HL-60/S4 treated with phorbol 12-myristate 13-acetate at 8.2 ng/mL for 4 days and 3 days (cell line): ENCODE measurements around the gene MAPK13.
"Not testable (repeated sequence)": the region's sequence is repeated elsewhere in the genome, so short reads cannot be mapped to it uniquely, and the experiment has no call there.

Experiments used
- in situ Hi-C: fragments of 300-500 bp; cut with MboI; formaldehyde crosslinking; loops from 2 replicates; pipeline ENCODE4 v1.15.0; 2022; ENCODE audit warnings: low sequenced_read_pairs

The MAPK13 gene

DNA sequence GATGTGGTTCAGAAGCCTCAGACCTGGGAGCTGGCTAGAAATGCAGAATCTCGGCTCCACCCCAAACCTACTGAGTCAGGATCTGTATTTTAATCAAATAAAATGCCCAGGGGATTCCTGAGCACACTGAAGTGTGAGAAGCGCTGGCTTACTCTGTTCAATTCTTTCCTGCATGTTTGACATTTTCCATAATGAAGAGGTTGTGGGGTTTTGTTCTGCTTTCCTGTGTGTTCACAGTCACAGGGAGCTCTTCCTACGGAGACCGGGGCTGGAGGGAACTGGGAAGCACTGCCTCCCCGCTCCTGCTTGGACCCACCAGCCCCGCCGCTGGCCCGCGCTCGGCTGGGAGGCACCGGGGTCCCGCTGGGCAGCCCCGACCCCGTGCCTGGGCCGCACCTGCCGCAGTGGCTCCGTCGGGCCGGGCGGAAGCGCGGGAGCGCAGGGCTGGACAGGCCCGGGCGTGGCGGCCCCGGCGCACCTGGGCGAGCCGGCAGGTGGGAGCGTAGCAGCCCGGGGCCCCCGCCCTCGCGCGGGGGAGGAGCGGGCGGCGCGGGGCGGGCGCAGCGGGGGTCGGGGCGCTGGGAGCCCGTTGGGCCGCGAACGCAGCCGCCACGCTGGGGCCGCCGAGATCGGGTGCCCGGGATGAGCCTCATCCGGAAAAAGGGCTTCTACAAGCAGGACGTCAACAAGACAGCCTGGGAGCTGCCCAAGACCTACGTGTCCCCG lies at the start of gene MAPK13:
MAPK13 (plus strand) TSS at position 573 of the 726 bp plus-strand sequence; CDS start at position 643, 70 bp downstream.
- in situ Hi-C loops, result no loop called here

DNA sequence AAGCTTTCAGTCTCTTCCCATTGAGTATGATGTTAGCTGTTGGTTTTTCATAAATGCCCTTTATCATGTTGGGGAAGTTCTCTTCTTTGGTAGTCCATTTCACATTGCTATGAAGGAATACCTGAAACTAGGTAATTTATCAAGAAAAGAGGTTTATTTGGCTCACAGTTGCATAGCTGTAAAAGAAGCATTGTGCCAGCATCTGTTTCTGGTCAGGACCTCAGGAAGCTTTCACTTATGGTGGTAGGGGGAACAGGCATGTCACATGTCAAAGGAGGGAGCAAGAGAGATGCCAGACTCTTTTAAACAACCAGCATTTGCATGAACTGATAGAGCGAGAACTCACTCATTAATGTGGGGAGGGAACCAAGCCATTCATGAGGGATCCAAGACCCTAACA lies 48.0 kb upstream of the MAPK13 start:
- in situ Hi-C loops, result no loop called here

DNA sequence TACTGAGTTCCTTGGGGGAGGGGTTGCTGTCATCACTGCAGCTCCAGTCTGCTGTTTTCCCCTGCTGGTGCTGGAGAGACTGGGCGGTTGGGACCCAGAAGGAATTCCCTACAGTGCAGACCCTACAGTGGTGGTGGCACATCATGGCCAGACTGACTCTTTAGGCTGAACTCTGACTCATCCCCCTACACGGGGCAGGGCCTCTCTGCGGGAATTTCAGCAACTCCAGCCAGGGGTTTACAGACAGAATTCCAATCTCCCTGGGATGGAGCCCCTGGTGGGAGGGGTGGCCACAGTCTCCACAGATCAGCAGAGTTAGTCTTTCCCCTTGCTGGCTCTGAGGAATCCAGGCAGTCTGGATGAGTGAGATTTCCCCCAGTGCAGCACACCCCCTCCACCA lies 46.9 kb upstream of the MAPK13 start:
- in situ Hi-C loops, result no loop called here

DNA sequence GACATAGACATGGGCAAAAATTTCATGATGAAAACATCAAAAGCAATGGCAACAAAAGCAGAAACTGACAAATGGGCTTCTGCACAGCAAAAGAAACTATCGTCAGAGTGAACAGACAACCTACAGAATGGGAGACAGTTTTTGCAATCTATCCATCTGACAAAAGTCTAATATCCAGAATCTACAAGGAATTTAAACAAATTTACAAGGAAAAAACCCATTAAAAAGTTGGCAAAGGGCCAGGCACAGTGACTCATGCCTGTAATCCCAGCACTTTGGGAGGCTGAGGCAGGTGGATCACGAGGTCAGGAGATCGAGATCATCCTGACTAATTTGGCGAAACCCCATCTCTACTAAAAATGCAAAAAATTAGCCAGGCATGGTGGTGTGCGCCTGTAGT lies 42.1 kb upstream of the MAPK13 start:
- in situ Hi-C loops, result not testable (repeated sequence)

DNA sequence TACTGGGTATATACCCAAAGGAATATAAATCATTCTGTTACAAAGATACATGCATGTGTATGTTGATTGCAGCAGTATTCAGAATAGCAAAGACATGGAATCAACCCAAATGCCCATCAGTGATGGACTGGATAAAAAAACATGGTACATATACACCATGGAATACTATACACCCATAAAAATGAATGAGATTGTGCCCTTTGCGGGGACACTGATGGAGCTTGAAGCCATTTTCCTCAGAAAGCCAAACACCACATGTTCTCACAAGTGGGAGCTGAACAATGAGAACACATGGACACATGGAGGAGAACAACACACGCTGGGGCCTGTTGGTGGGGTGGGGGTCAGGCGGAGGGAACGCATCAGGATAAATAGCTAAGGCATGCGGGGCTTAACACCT lies 41.3 kb upstream of the MAPK13 start:
- in situ Hi-C loops, result no loop called here

DNA sequence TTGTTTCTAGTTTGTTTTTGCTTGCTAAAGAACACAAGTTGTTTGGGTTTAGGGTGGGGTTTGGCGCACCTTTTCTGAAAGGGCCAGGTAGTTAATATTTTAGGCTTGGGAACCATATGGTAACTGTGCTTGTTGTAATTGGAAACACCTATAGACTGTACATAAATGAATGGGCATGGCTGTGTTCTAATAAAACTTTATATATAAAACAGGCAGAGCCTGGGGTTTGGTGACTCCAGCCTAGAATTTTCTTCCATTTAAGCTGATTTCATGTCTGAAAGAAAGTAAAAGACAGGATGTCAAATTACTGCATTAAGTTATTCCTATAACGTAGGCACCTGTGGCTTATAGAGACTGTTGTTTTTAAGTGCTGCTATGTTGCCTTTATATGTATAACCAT lies 36.1 kb upstream of the MAPK13 start:
- in situ Hi-C loops, result no loop called here

DNA sequence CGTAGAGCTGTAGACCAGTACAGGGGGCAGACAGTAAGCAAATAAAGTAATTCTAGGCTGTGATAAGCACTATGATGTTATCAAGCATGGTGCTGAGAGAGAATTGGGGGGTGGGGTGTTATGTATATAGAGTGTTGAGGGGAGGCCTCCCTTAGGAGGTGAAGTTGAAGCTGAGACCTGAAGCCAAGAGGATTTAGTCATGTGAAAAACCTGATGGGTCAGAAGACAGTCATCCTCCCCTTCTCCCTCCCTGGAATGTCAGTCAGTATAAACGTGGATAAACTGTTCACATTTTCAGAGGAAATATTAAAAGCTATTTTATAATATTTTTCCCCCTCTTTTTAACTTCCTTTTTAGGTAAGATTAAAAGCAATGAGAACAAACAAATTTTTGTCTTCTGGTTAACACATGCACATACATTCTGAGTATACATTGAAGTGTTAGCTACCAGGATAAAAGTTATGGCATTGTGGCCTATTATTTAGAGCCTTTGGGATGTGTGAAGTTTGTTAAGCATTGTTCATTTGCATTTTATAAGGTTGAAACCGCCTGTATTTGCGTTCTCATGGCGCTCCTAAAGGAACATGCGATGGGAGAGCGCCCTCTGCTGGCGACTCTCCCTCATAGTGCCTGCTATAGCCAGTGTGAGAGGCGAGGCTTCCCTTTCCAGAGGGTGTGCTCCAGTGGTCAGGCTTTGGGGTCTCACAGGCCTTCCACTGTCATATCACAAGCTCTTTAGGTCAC lies 35.4 kb upstream of the MAPK13 start:
- in situ Hi-C loops, result no loop called here

DNA sequence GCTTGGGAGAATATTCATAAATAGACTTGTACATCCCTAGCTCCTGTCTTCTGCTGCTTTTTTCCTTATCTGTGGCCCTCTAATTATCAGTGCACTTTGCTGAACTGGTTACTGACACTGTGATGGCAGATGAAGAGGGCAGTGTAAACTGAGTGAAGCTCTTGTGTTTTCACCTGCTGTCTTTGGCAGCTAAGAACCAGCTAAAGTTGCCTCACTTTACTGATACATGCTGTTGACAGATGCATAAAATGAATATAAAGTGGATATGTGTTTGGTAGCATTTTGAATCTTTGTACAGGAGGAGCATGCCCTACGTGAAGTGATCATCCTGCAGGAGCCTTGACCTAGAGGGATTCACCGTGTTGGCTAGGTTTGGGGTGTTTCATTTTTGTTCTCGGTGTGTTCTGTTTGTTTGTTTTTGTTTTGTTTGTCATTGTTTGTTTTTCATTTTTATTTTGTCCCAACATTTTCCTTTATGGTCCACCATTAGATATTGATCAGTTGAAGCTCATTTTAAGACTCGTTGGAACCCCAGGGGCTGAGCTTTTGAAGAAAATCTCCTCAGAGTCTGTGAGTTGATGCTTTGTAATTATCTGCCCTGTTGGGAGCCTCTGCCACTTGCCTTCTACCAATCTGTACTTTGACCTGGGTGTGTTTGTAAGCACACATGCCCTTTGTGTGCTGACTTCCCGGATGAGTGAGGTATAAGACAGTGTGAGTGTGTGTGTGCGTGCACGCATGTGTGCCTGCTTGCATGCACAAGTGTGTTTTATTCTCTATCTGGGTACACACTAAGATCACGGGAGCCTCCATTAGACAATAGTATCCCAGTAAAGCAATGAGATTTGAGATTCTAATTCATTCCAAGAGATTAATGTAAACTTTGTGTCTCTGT lies 34.6 kb upstream of the MAPK13 start:
- in situ Hi-C loops, result no loop called here

DNA sequence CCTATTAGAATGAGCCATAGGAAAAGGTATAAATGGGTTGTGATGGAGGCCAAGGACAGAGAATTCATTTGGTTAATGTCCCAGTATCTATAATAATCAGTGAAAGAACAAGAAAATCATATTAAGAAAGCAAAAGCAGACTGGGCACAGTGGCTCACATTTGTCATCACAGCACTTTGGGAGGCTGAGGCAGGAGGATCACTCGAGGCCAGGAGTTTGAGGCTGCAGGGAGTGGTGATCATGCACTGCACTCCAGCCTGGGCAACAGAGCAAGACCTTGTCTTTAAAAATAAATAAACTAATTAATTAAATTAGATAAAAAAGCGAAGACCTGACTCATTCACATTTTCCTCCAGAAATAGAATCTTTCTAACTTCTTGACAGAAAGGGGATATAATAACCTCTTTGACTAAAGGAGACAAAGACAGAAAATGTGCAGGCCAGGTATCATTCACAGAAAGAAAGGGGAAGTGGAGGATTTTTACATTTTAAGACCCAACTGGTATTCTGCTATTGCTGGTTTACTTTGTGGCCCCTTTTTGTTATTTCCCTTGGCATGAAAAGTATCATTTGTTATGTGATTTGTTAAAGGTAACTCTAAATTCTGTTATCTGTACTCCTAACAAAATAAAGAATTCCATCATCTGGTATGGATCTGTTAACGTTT lies 31.9 kb upstream of the MAPK13 start:
- in situ Hi-C loops, result no loop called here

DNA sequence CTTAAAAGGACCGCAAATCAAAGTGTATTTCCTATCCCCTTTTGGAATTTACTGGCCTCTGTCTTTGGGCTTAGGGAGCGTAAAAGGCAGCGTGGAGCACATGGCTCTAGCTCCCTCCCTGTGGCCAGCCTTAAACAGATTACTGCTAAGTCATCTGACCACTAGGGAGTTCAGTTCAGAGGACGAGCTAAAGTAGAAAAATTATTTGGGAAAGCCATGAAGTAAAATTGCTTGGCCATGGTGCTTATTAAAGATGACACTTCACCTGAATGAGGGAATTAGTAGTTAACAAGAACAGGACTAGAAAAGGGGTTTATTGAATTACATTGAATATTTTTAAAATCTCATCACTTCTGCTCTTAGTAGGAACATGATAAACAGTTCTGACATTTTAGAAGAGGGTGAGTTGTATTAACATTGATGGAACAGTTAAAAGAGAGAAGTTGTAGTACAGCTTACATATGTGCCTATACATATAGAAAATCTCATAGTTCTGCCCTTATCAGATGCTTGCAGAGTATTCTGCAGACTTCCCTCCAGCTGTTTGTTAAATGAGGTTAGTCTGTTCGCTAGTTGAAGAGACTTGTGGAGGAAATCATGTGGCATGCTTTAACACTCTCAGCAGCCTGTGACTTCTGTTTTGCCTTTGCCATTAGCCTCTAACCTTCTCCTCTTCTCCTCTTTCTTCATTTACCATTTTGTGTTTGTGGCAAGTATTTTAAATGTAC lies 31.2 kb upstream of the MAPK13 start:
- in situ Hi-C loops, result no loop called here

DNA sequence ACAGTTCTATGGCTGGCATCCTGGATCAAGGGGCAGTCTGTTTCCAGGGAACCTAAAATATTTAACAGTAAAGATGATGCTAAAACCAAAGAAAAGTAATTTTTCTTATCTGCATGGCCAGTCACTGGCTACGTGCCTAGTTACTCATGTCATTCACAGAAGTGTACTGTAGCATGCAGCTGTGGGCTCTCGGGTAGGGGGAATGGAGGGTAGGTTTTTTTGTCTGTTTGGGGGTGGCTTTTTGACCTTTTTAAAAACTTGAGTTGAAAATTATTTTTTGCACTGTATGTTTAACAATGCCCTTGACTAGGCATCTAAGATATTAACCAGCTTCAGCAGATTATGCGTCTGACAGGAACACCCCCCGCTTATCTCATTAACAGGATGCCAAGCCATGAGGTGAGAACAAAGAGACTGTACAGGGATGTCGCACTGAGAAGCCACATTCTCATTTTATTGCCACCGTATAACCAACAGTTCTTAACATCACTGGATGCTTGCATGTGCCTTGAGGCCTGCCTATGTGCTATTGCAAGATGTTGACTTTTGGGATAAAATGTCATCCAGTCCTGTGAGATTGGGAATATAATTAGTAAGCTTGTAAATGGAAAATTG lies 30.3 kb upstream of the MAPK13 start:
- in situ Hi-C loops, result no loop called here

DNA sequence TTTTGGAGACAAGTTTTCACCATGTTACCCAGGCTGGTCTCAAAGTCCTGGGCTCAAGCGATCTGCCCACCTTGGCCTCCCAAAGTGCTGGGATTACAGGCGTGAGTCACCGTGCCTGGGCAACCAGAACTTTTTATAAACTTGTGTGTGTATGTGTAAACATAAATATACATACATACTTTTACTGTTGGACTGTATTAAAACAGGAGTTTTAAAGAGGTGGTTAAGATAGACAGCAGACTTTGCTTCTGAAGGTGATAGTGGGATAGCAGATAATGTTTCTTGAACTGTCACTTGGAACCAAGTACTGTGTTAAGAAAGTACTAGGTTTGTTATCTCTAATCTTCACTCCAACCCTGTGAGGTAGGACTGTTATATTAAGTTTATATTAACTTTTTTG lies 28.6 kb upstream of the MAPK13 start:
- in situ Hi-C loops, result no loop called here

DNA sequence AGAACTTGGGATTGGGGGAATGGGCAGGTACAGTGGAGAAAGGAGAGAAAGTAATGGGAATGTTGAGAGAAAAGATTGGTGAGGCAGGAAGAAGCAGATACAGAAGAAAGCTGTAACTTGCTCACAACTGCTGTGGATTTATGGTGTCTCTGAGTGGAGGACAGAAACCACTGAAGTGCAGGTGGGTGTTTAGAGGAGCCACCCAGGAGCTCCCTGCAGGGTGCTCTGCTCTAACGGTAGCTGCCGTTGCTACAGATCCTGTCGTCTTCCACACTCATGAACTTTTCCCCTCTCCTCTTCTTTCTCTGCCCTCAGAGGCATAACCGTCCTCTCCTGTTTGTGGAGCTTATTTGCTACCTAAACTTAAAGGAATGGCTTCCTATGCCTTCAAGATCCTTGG lies 27.5 kb upstream of the MAPK13 start:
- in situ Hi-C loops, result no loop called here

DNA sequence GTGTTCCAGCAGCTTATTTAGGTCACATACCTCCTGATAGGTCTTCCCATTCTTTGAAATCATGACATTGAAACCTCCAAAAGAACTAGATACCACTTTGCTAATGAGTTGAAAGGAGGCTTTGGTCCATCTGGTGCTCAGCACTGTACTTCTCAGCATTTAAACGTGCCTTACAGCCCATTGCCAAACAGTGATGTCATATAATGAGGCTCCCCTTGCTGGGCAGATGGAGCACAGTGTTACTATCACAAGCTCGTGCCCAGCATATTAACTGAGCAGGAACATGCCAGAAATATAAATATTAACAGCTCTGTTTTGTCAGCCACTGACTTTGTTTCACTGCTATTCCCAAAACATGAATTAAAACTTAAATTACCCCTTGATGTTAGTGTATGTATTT lies 25.5 kb upstream of the MAPK13 start:
- in situ Hi-C loops, result no loop called here

DNA sequence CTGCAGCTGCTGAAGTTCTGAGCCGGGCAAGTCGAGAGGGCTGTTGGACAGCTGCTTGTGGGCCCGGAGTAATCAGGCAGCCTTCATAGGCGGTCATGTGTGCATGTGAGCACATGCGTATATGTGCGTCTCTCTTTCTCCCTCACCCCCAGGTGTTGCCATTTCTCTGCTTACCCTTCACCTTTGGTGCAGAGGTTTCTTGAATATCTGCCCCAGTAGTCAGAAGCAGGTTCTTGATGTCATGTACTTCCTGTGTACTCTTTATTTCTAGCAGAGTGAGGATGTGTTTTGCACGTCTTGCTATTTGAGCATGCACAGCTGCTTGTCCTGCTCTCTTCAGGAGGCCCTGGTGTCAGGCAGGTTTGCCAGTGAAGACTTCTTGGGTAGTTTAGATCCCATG lies 21.2 kb upstream of the MAPK13 start:
- in situ Hi-C loops, result no loop called here

DNA sequence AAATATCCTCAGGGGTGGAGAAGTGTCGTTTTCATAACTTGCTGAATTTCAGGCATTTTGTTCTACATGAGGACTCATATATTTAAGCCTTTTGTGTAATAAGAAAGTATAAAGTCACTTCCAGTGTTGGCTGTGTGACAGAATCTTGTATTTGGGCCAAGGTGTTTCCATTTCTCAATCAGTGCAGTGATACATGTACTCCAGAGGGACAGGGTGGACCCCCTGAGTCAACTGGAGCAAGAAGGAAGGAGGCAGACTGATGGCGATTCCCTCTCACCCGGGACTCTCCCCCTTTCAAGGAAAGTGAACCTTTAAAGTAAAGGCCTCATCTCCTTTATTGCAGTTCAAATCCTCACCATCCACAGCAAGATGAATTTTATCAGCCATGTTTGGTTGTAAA lies 20.3 kb upstream of the MAPK13 start:
- in situ Hi-C loops, result no loop called here

DNA sequence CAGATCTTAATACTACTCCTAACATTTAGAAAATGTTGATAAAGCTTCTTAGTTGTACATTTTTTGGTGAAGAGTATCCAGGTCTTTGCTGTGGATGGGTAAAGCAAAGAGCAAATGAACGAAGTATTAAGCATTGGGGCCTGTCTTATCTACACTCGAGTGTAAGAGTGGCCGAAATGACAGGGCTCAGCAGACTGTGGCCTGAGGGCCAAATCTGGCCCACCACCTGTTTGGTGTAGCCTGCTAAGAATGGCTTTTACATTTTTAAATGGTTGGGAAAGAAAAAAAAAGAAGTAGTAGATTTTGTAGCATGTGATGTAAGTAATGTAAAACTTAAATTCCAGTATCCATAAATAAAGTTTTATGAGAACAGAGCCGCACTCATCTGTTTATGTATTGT lies 19.4 kb upstream of the MAPK13 start:
- in situ Hi-C loops, result no loop called here

DNA sequence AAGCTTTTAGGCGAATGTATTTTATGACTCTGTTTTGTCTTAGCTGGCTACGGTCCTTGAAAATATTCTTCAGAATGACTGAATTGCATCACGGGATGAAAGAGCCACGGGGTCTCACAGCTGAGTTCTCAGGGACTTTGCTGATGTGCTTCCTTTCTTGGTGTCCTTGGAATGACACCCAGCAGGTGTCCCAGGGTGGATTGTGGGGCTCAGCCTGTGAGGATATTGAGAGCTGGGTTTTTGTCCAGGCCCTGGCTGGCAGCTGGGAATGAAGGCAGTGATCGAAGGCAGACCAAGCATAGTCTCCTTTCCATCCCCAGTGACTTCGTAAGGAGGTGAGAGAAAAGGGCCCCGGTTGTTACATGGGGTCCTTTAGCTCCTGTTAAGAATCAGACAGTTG lies 18.8 kb upstream of the MAPK13 start:
- in situ Hi-C loops, result no loop called here

DNA sequence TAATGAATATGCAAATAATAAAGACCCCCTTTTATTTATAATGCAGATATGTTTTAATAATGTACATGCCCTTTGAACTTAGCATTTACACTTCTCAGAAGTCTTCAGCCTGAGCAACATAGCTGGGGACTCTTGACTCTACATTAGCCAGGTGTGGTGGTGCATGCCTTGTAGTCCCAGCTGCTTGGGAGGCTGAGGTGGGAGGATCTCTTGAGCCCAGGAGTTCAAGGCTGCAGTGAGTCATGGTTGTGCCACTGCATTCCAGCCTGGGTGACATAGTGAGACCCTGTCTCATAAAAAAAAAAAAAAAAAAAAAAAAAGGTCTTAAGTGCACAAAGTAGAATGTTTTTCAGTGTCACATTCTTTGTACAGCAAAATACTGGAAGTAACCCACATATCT lies 17.3 kb upstream of the MAPK13 start:
- in situ Hi-C loops, result no loop called here

DNA sequence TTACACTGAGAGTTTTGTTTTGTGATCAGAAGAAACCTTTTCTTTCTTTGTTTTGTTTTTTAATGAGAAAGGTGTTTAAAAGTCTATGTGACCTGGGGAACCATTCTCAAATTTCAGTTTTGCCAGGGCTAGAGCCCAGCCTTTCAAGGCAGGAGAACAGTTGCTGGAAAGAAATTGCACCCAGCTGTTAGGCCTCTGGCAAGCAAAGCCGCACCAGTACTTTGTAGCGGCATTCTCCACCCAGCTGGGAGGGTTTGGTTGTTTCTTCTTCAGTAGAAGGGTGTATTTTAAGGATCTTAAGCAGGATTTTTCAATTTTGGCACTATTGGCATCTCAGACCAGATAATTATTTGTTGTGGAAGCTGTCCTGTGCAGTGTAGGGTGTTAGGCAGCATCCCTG lies 16.6 kb upstream of the MAPK13 start:
- in situ Hi-C loops, result no loop called here
